PC-9 (cell line): ENCODE measurements around the gene ZNF618. TPM values are rescaled to one million over a fixed set of nuclear protein-coding genes. Genes with fewer than 3 reads are reported as not detected.

ENCODE experiments used
- BruUV-seq: library from RNA; stranded (reverse); fragments of 400-500 nt; replicated peaks from 2 replicates; lab custom pipeline; 2021; lab: Mats Ljungman, UMichigan
- CTCF ChIA-PET: fragments of 300-600 bp; sonication (Branson Sonifier 250); formaldehyde crosslinking; loops from one replicate; lab custom pipeline; 2022; ENCODE audit warnings: antibody characterized with exemption; lab: Charles Lee
- POLR2A ChIA-PET: fragments of 300-600 bp; sonication (Branson Sonifier 250); formaldehyde crosslinking; loops from one replicate; lab custom pipeline; 2022; ENCODE audit warnings: antibody characterized with exemption; ENCODE audit not compliant: unreplicated experiment; lab: Charles Lee
- DNase-seq, 2 experiments: peaks; one replicate each; pipeline versions ENCODE4 v3.0.0 to v3.0.0-alpha.2; 2015 to 2022; ENCODE audit warnings: mixed read lengths in 1 of 2
- H2AFZ ChIP-seq: fragments of 200-600 bp; sonication (generic); 2 replicates; pipeline ENCODE4 v1.8.1; 2017; ENCODE audit warnings: antibody characterized with exemption
- H3F3A ChIP-seq: fragments of 200-600 bp; sonication (generic); 2 replicates; pipeline ENCODE4 v1.8.1; 2017; ENCODE audit warnings: antibody characterized with exemption, mild to moderate bottlenecking, low read depth; ENCODE audit not compliant: insufficient read depth
- H3K27ac ChIP-seq: fragments of 200-600 bp; sonication (generic); 2 replicates; pipeline ENCODE4 v1.6.1; 2016; ENCODE audit warnings: mixed run types
- H3K27me3 ChIP-seq: fragments of 200-600 bp; sonication (generic); 2 replicates; pipeline ENCODE4 v1.6.1; 2016; ENCODE audit warnings: low read depth, mixed run types; ENCODE audit not compliant: insufficient read depth
- H3K36me3 ChIP-seq: fragments of 200-600 bp; sonication (generic); 2 replicates; pipeline ENCODE4 v1.6.1; 2016; ENCODE audit warnings: low read depth, mixed run types
- H3K4me1 ChIP-seq: fragments of 200-600 bp; sonication (generic); replicated peaks from 2 replicates; pipeline ENCODE4 v1.6.1; 2016; ENCODE audit warnings: mixed run types; ENCODE audit not compliant: insufficient read depth
- H3K4me2 ChIP-seq: fragments of 200-600 bp; sonication (generic); 2 replicates; pipeline ENCODE4 v1.6.1; 2017; ENCODE audit warnings: mixed run types
- H3K4me3 ChIP-seq: fragments of 200-600 bp; sonication (generic); 2 replicates; pipeline ENCODE4 v1.6.1; 2016; ENCODE audit warnings: mixed run types
- H3K79me2 ChIP-seq: fragments of 200-600 bp; sonication (generic); 2 replicates; pipeline ENCODE4 v1.6.1; 2017; ENCODE audit warnings: low read depth, mixed run types
- H3K9me2 ChIP-seq: fragments of 200-600 bp; sonication (generic); 2 replicates; pipeline ENCODE4 v1.8.1; 2017; ENCODE audit warnings: mild to moderate bottlenecking; ENCODE audit not compliant: insufficient read depth
- H3K9me3 ChIP-seq: fragments of 200-600 bp; sonication (generic); 2 replicates; pipeline ENCODE4 v1.8.1; 2016; ENCODE audit warnings: low read depth; ENCODE audit not compliant: insufficient read depth
- H4K20me1 ChIP-seq: fragments of 200-600 bp; sonication (generic); 2 replicates; pipeline ENCODE4 v1.8.1; 2017; ENCODE audit not compliant: insufficient read depth
- CTCF ChIP-seq: fragments of 200-600 bp; sonication (generic); conservative IDR thresholded peaks from 2 replicates; pipeline ENCODE4 v1.6.1; 2017; ENCODE audit warnings: mixed run types, antibody characterized with exemption, mild to moderate bottlenecking, moderate library complexity
- EZH2 ChIP-seq: fragments of 200-600 bp; sonication (generic); IDR thresholded peaks from 2 replicates; pipeline ENCODE4 v1.8.0; 2017; ENCODE audit warnings: antibody characterized with exemption, low read depth
- intact Hi-C: fragments of 100-400 bp; cut with micrococcal nuclease; formaldehyde crosslinking; loops from one replicate; pipeline ENCODE4 v1.10.0; 2022; ENCODE audit not compliant: unreplicated experiment
- total RNA-seq: library from RNA; stranded (reverse); gene quantifications from 2 replicates; pipeline ENCODE4 v1.2.3, GENCODE V29; 2021

The ZNF618 gene
- total RNA-seq, 1 experiment from 2014 or later, result 0.20 TPM

GRCh38 chr9:114085387-114085789 lies 209.3 kb downstream of the ZNF618 start:
- H3K9me2 ChIP-seq, result no peaks in the 10 kb centered on the region
- H3K27me3 ChIP-seq, result peaks cover 57% of the 10 kb centered on the region
- CTCF ChIA-PET, result no interaction called here
- H3K36me3 ChIP-seq, result no peaks in the 10 kb centered on the region
- no peak overlapping the region for H3K4me3 ChIP-seq
- no peaks in the 10 kb centered on the region for H3K79me2 ChIP-seq
- H3K4me2 ChIP-seq, result no peak overlapping the region
- intact Hi-C loops, result no loop called here
- H4K20me1 ChIP-seq, result no peaks in the 10 kb centered on the region
- H3K4me1 ChIP-seq, result no peaks in the 10 kb centered on the region
- DNase-seq, result no peak
- TF ChIP-seq EZH2 (no peak), CTCF (no peak)
- no TSS peak for BruUV-seq
- H3F3A ChIP-seq, result no peaks in the 10 kb centered on the region
- H3K9me3 ChIP-seq, result no peaks in the 10 kb centered on the region
- no peak overlapping the region for H2AFZ ChIP-seq
- POLR2A ChIA-PET, result no interaction called here
- no peak overlapping the region for H3K27ac ChIP-seq

- CTCF ChIA-PET, result no interaction called here
- Histone ChIP-seq H3K27ac (no peak overlapping the region), H3K27me3 (peaks cover 56% of the 10 kb centered on the region), H3F3A (no peaks in the 10 kb centered on the region), H3K9me2 (no peaks in the 10 kb centered on the region), H3K79me2 (no peaks in the 10 kb centered on the region), H3K36me3 (no peaks in the 10 kb centered on the region), H2AFZ (no peak overlapping the region), H3K4me1 (no peaks in the 10 kb centered on the region), H4K20me1 (no peaks in the 10 kb centered on the region), H3K9me3 (no peaks in the 10 kb centered on the region), H3K4me2 (no peak overlapping the region), H3K4me3 (no peak overlapping the region)
- POLR2A ChIA-PET, result no interaction called here
- intact Hi-C loops, result no loop called here
- TF ChIP-seq EZH2 (no peak), CTCF (no peak)
- BruUV-seq, result no TSS peak
- no peak for DNase-seq
These were observed 209.9 kb downstream of the ZNF618 start for GRCh38 chr9:114086009-114086408.

GRCh38 chr9:114086607-114087006 lies 210.5 kb downstream of the ZNF618 start:
- no peak overlapping the region for H2AFZ ChIP-seq
- intact Hi-C loops, result no loop called here
- POLR2A ChIA-PET, result no interaction called here
- H3K79me2 ChIP-seq, result no peaks in the 10 kb centered on the region
- TF ChIP-seq CTCF, result no peak
- TF ChIP-seq EZH2, result no peak
- no peak overlapping the region for H3K4me2 ChIP-seq
- H3K27me3 ChIP-seq, result peaks cover 59% of the 10 kb centered on the region
- H3K4me1 ChIP-seq, result no peaks in the 10 kb centered on the region
- DNase-seq, result no peak
- no peaks in the 10 kb centered on the region for H4K20me1 ChIP-seq
- no peaks in the 10 kb centered on the region for H3K36me3 ChIP-seq
- H3K9me3 ChIP-seq, result no peaks in the 10 kb centered on the region
- CTCF ChIA-PET, result no interaction called here
- H3F3A ChIP-seq, result no peaks in the 10 kb centered on the region
- no TSS peak for BruUV-seq
- no peaks in the 10 kb centered on the region for H3K9me2 ChIP-seq
- H3K4me3 ChIP-seq, result no peak overlapping the region
- no peak overlapping the region for H3K27ac ChIP-seq
